Right ventricle myocardium inferior (tissue), 1 donor: ENCODE measurements around the gene PEX26. TPM values are rescaled to one million over a fixed set of nuclear protein-coding genes. Genes with fewer than 3 reads are reported as not detected.
"Not testable (repeated sequence)": the region's sequence is repeated elsewhere in the genome, so short reads cannot be mapped to it uniquely, and the experiment has no call there.

Experiments used
- ATAC-seq: fragments of 200-7000 bp; cut with Tn5 transposase; one replicate; pipeline ENCODE4 v1.9.1; 2020; ENCODE audit warnings: mild to moderate bottlenecking, moderate library complexity
- DNase-seq: peaks from one replicate; pipeline ENCODE4 v3.0.0; 2021; ENCODE audit errors: missing footprints
- intact Hi-C: fragments of 100-400 bp; cut with DNase I; formaldehyde crosslinking; loops from one replicate; pipeline ENCODE4 v1.11.0; 2022
- total RNA-seq: library from RNA; stranded (reverse); fragmentation: NEBNext Ultra II Directional; extraction: Animal tissue kit (Norgen Biotek cat#: 25700); gene quantifications from one replicate; pipeline ENCODE4 v1.2.1, GENCODE V29; 2021
- donor health status: DM: no; HTN: yes; CAD: no; lungs with severe emphysema.

PEX26 gene
- total RNA-seq, 1 donor from 2014 or later = 19.4 TPM

- DNase-seq, intact Hi-C loops, ATAC-seq: not testable (repeated sequence)
Measured at GRCh38 chr22:18053216-18053946, 24.4 kb upstream of the PEX26 start.

- no peak for DNase-seq
- ATAC-seq = no peak
- intact Hi-C loops = no loop called here
Measured at GRCh38 chr22:18055619-18056160, 22.1 kb upstream of the PEX26 start.

- DNase-seq (no peak), ATAC-seq (peak; percentile 40)
- intact Hi-C loops = no loop called here
Measured at GRCh38 chr22:18056161-18056666, 21.6 kb upstream of the PEX26 start.

- DNase-seq = no peak
- no peak for ATAC-seq
- intact Hi-C loops = no loop called here
Measured at GRCh38 chr22:18056807-18057474, 20.8 kb upstream of the PEX26 start.

- intact Hi-C loops = no loop called here
- DNase-seq (no peak), ATAC-seq (peak; percentile 79)
Measured at GRCh38 chr22:18057568-18058209, 20.1 kb upstream of the PEX26 start.

GRCh38 chr22:18058371-18059093 is 19.3 kb upstream of the PEX26 start:
- intact Hi-C loops = no loop called here
- ATAC-seq (no peak), DNase-seq (no peak)

- ATAC-seq (no peak), DNase-seq (no peak)
- intact Hi-C loops = no loop called here
Measured at GRCh38 chr22:18059094-18059417, 18.7 kb upstream of the PEX26 start.

- no peak for ATAC-seq
- intact Hi-C loops = no loop called here
Measured at GRCh38 chr22:18059473-18059872, 18.3 kb upstream of the PEX26 start.

GRCh38 chr22:18059991-18060390 is 17.8 kb upstream of the PEX26 start:
- intact Hi-C loops = no loop called here
- DNase-seq (no peak), ATAC-seq (no peak)

More at GRCh38 chr22:18059473-18059872, 18.3 kb upstream of the PEX26 start:
- DNase-seq = no peak

- no peak for DNase-seq
- intact Hi-C loops = no loop called here
- no peak for ATAC-seq
Measured at GRCh38 chr22:18060646-18061620, 16.9 kb upstream of the PEX26 start.

GRCh38 chr22:18062421-18062820 is 15.4 kb upstream of the PEX26 start:
- ATAC-seq = no peak
- DNase-seq = no peak
- intact Hi-C loops = no loop called here

GRCh38 chr22:18063306-18063705 is 14.5 kb upstream of the PEX26 start:
- intact Hi-C loops = no loop called here
- DNase-seq = no peak
- ATAC-seq = no peak

GRCh38 chr22:18063715-18064114 is 14.1 kb upstream of the PEX26 start:
- intact Hi-C loops, ATAC-seq, DNase-seq: not testable (repeated sequence)

- ATAC-seq (no peak), DNase-seq (no peak)
- intact Hi-C loops = no loop called here
Measured at GRCh38 chr22:18064636-18065035, 13.2 kb upstream of the PEX26 start.

GRCh38 chr22:18065256-18065655 is 12.5 kb upstream of the PEX26 start:
- intact Hi-C loops = no loop called here
- ATAC-seq = no peak
- DNase-seq = no peak

- intact Hi-C loops = no loop called here
- no peak for DNase-seq
- ATAC-seq = no peak
Measured at GRCh38 chr22:18066181-18066859, 11.5 kb upstream of the PEX26 start.

GRCh38 chr22:18067121-18067520 is 10.7 kb upstream of the PEX26 start:
- DNase-seq = no peak
- intact Hi-C loops = no loop called here
- no peak for ATAC-seq
